Neural progenitor cell (in vitro differentiated cells): Measurements from ENCODE around the gene PLEKHB2.

Source experiments
- EZH2phosphoT487 ChIP-seq: fragments of 200-600 bp; sonication (generic); IDR thresholded peaks from 2 replicates; pipeline ENCODE4 v1.6.1; 2017; ENCODE audit warnings: antibody characterized with exemption
- TF ChIP-seq, protein P1 (sequence below): fragments of 200-600 bp; sonication (generic); IDR thresholded peaks from 2 replicates; pipeline ENCODE4 v1.5.1; 2017; ENCODE audit warnings: antibody characterized with exemption, mild to moderate bottlenecking

DNA sequence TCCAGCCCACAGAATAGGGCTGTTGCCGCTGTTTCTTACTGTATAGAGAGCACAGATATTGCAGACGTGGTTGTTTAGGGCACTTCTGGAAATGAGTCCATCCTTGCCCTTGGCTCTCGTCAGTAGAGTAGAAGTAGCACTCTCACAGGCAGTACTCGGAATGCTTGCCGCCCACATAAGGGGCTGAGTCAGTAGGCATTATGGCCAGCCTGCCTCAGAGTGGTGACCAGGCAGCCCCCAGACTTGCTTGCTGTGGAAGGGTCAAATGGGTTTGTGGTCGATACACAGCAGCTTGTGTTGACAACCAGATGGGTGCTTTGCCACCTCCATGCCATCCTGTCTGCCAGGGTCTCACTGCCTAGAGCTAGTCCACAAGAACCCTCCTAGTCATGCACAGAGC, 38.7 kb downstream of the PLEKHB2 start:
- no peak for TF ChIP-seq EZH2phosphoT487
- TF ChIP-seq, protein P1, sequence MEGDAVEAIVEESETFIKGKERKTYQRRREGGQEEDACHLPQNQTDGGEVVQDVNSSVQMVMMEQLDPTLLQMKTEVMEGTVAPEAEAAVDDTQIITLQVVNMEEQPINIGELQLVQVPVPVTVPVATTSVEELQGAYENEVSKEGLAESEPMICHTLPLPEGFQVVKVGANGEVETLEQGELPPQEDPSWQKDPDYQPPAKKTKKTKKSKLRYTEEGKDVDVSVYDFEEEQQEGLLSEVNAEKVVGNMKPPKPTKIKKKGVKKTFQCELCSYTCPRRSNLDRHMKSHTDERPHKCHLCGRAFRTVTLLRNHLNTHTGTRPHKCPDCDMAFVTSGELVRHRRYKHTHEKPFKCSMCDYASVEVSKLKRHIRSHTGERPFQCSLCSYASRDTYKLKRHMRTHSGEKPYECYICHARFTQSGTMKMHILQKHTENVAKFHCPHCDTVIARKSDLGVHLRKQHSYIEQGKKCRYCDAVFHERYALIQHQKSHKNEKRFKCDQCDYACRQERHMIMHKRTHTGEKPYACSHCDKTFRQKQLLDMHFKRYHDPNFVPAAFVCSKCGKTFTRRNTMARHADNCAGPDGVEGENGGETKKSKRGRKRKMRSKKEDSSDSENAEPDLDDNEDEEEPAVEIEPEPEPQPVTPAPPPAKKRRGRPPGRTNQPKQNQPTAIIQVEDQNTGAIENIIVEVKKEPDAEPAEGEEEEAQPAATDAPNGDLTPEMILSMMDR = no peak
